HL-60/S4 (cell line): ENCODE results near the gene FGF18.
"Not testable (repeated sequence)": the region's sequence is repeated elsewhere in the genome, so short reads cannot be mapped to it uniquely, and the experiment has no call there.

Experiments used
- in situ Hi-C: fragments of 300-500 bp; cut with MboI; formaldehyde crosslinking; loops from 2 replicates; pipeline ENCODE4 v1.14.3; 2022; ENCODE audit warnings: low sequenced_read_pairs

FGF18 gene

GRCh38 chr5:171494452-171495121 is 75.1 kb downstream of the FGF18 start:
- in situ Hi-C loops = no loop called here

GRCh38 chr5:171495122-171495700 is 75.8 kb downstream of the FGF18 start:
- in situ Hi-C loops = no loop called here

GRCh38 chr5:171496456-171496855 is 77.0 kb downstream of the FGF18 start:
- in situ Hi-C loops = no loop called here

GRCh38 chr5:171497494-171497893 is 78.0 kb downstream of the FGF18 start:
- in situ Hi-C loops = not testable (repeated sequence)

GRCh38 chr5:171498166-171498565 is 78.7 kb downstream of the FGF18 start:
- in situ Hi-C loops = no loop called here

GRCh38 chr5:171499611-171500010 is 80.2 kb downstream of the FGF18 start:
- in situ Hi-C loops = no loop called here

GRCh38 chr5:171505473-171506043 is 86.1 kb downstream of the FGF18 start:
- in situ Hi-C loops = no loop called here

GRCh38 chr5:171506951-171507350 is 87.5 kb downstream of the FGF18 start:
- in situ Hi-C loops = no loop called here
